Retinal pigment epithelial cell (primary cell): ENCODE measurements around the gene REX1BD.
A peak's percentile ranks its signal among the peaks of the same experiment; 100 is the strongest.
"Not testable (repeated sequence)": the region's sequence is repeated elsewhere in the genome, so short reads cannot be mapped to it uniquely, and the experiment has no call there.

Source experiments
- DNase-seq: peaks from one replicate; pipeline ENCODE4 v3.0.0-alpha.2; 2010; ENCODE audit warnings: low read depth
- H3K4me3 ChIP-seq: 2 replicates; pipeline ENCODE4 v1.5.1; 2011; ENCODE audit warnings: mild to moderate bottlenecking, low read length, control low read depth, moderate library complexity
- CTCF ChIP-seq: conservative IDR thresholded peaks from 2 replicates; pipeline ENCODE4 v1.5.1; 2011; ENCODE audit warnings: low read depth, low read length, control low read depth, inconsistent platforms

REX1BD gene

GRCh38 chr19:18586306-18586705 lies 2.3 kb upstream of the REX1BD start:
- DNase-seq: no peak
- no peak for TF ChIP-seq CTCF
- no peak overlapping the region for H3K4me3 ChIP-seq

- TF ChIP-seq CTCF: no peak
- H3K4me3 ChIP-seq: no peak overlapping the region
- DNase-seq: no peak
Measured at GRCh38 chr19:18587561-18587960, 1.0 kb upstream of the REX1BD start.

GRCh38 chr19:18587962-18588610 lies 512 bp upstream of the REX1BD start:
- no peak for DNase-seq
- no peak for TF ChIP-seq CTCF
- H3K4me3 ChIP-seq: peak overlapping the region; percentile 59

GRCh38 chr19:18589380-18590272 lies 1.0 kb downstream of the REX1BD start:
- DNase-seq: no peak
- H3K4me3 ChIP-seq: peak overlapping the region; percentile 59
- peak; percentile 2 for TF ChIP-seq CTCF

GRCh38 chr19:18590273-18591272 lies 2.0 kb downstream of the REX1BD start:
- no peak overlapping the region for H3K4me3 ChIP-seq
- TF ChIP-seq CTCF: peak; percentile 31
- DNase-seq: no peak

- DNase-seq: no peak
- TF ChIP-seq CTCF: no peak
- no peak overlapping the region for H3K4me3 ChIP-seq
Measured at GRCh38 chr19:18591735-18592385, 3.3 kb downstream of the REX1BD start.

GRCh38 chr19:18592732-18593131 lies 4.1 kb downstream of the REX1BD start:
- DNase-seq, H3K4me3 ChIP-seq: not testable (repeated sequence)
